HCT116 (cell line): ENCODE data around the gene SART3. TPM values are rescaled to one million over a fixed set of nuclear protein-coding genes. Genes with fewer than 3 reads are reported as not detected.

ENCODE experiments used
- ATAC-seq: fragments of 200-7000 bp; cut with Tn5 transposase; 2 replicates; pipeline ENCODE4 v1.9.1; 2020; ENCODE audit warnings: mild to moderate bottlenecking, moderate library complexity
- BruUV-seq: library from RNA; stranded (reverse); fragments of 400-500 nt; replicated peaks from 2 replicates; lab custom pipeline; 2021; lab: Mats Ljungman, UMichigan
- CTCF ChIA-PET: fragments of 300-600 bp; sonication (Branson Sonifier 250); formaldehyde crosslinking; loops from one replicate; lab custom pipeline; 2021; ENCODE audit warnings: antibody characterized with exemption; lab: Charles Lee
- POLR2A ChIA-PET: fragments of 300-600, 350-600 bp; sonication (Branson Sonifier 250); formaldehyde crosslinking; loops from one replicate; lab custom pipeline; 2021; ENCODE audit warnings: antibody characterized with exemption; lab: Charles Lee
- RAD21 ChIA-PET, 2 experiments: fragments of 300-600 bp; sonication (Branson Sonifier 250); formaldehyde crosslinking; loops; one replicate each; lab custom pipeline; 2023; ENCODE audit warnings: low total read pairs in 2 of 2; ENCODE audit not compliant: uncharacterized antibody in 2 of 2, unreplicated experiment in 2 of 2, low non-redundant PET in 1 of 2; lab: Charles Lee
- DNase-seq: peaks from one replicate; pipeline ENCODE4 v3.0.0-alpha.2; 2010; ENCODE audit warnings: low read depth, low spot score
- H2AFZ ChIP-seq: fragments of 200-600 bp; shearing (Covaris generic), sonication (generic); 2 replicates; pipeline ENCODE4 v1.6.1; 2017; ENCODE audit warnings: low read depth, mixed run types, mixed read lengths, antibody characterized with exemption, low read length; ENCODE audit not compliant: poor library complexity, severe bottlenecking
- H3K27ac ChIP-seq: 2 replicates; pipeline ENCODE4 v1.5.1; 2012; ENCODE audit warnings: low read depth, low read length
- H3K27me3 ChIP-seq: fragments of 200-600 bp; sonication (generic); 2 replicates; pipeline ENCODE4 v1.6.1; 2016; ENCODE audit warnings: mixed run types, low read length, mixed read lengths; ENCODE audit not compliant: insufficient read depth
- H3K36me3 ChIP-seq, 2 experiments: fragments of 200-500 bp in 1 of 2; fragments of 200-600 bp in 1 of 2; sonication (Bioruptor generic) in 1 of 2; sonication (generic) in 1 of 2; 2 replicates each; pipeline versions ENCODE4 v1.5.1 to v1.6.1; 2014 to 2016; ENCODE audit warnings: low read length in 2 of 2, inconsistent platforms in 1 of 2, mixed read lengths in 1 of 2, mixed run types in 1 of 2; ENCODE audit not compliant: insufficient read depth in 2 of 2, control insufficient read depth in 1 of 2
- H3K4me1 ChIP-seq, 2 experiments: fragments of 200-600 bp in 1 of 2; sonication (generic) in 1 of 2; 2 replicates each; pipeline versions ENCODE4 v1.5.1 to v1.6.1; 2012 to 2017; ENCODE audit warnings: low read length in 2 of 2, inconsistent platforms in 1 of 2, mild to moderate bottlenecking in 1 of 2, mixed read lengths in 1 of 2, mixed run types in 1 of 2, moderate library complexity in 1 of 2; ENCODE audit not compliant: insufficient read depth in 2 of 2, control insufficient read depth in 1 of 2
- H3K4me2 ChIP-seq: fragments of 200-600 bp; sonication (generic); 2 replicates; pipeline ENCODE4 v1.6.1; 2017; ENCODE audit warnings: mixed run types, low read length, mixed read lengths
- H3K4me3 ChIP-seq, 2 experiments: fragments of 200-600 bp in 1 of 2; sonication (generic) in 1 of 2; replicated peaks in 1 of 2; 2 replicates each; pipeline ENCODE4 v1.5.1; 2011 to 2016; ENCODE audit warnings: low read length in 2 of 2, control low read depth in 1 of 2, low read depth in 1 of 2, mild to moderate bottlenecking in 1 of 2, mixed read lengths in 1 of 2, mixed run types in 1 of 2
- H3K79me2 ChIP-seq: fragments of 200-600 bp; sonication (generic); 2 replicates; pipeline ENCODE4 v1.6.1; 2017; ENCODE audit warnings: mild to moderate bottlenecking, mixed run types, low read length, moderate library complexity, mixed read lengths; ENCODE audit not compliant: insufficient read depth
- H3K9ac ChIP-seq: fragments of 200-600 bp; sonication (generic); 2 replicates; pipeline ENCODE4 v1.6.1; 2016; ENCODE audit warnings: low read length, mixed read lengths
- H3K9me2 ChIP-seq: fragments of 200-600 bp; sonication (generic), shearing (Covaris generic); 2 replicates; pipeline ENCODE4 v1.6.1; 2017; ENCODE audit warnings: mixed run types, mild to moderate bottlenecking, moderate library complexity; ENCODE audit not compliant: insufficient read depth
- H3K9me3 ChIP-seq, 2 experiments: fragments of 200-500 bp in 1 of 2; fragments of 200-600 bp in 1 of 2; sonication (Bioruptor generic) in 1 of 2; sonication (generic) in 1 of 2; 2 replicates each; pipeline ENCODE4 v1.6.1; 2014 to 2017; ENCODE audit warnings: low read length in 2 of 2, mixed read lengths in 2 of 2, inconsistent platforms in 1 of 2, low read depth in 1 of 2, mild to moderate bottlenecking in 1 of 2, mixed run types in 1 of 2, moderate library complexity in 1 of 2; ENCODE audit not compliant: control insufficient read depth in 1 of 2, insufficient read depth in 1 of 2
- H4K20me1 ChIP-seq: fragments of 200-600 bp; sonication (generic), shearing (Covaris generic); 2 replicates; pipeline ENCODE4 v1.6.1; 2017; ENCODE audit warnings: mixed run types, mild to moderate bottlenecking, moderate library complexity; ENCODE audit not compliant: insufficient read depth
- CEBPB ChIP-seq: IDR thresholded peaks from 2 replicates; pipeline ENCODE4 v1.6.1; 2012; ENCODE audit warnings: low read depth
- EGR1 ChIP-seq: IDR thresholded peaks from 2 replicates; pipeline ENCODE4 v1.6.1; 2012; ENCODE audit warnings: low read depth
- EZH2 ChIP-seq: fragments of 200-600 bp; sonication (generic); IDR thresholded peaks from 2 replicates; pipeline ENCODE4 v1.6.1; 2017; ENCODE audit warnings: antibody characterized with exemption, mixed run types
- FOSL1 ChIP-seq: IDR thresholded peaks from 2 replicates; pipeline ENCODE4 v1.6.1; 2012; ENCODE audit warnings: low read depth
- JUND ChIP-seq: IDR thresholded peaks from 2 replicates; pipeline ENCODE4 v1.6.1; 2012
- POLR2A ChIP-seq: IDR thresholded peaks from 2 replicates; pipeline ENCODE4 v1.7.0; 2011; ENCODE audit warnings: borderline replicate concordance; ENCODE audit not compliant: insufficient read depth, insufficient read length; ENCODE audit errors: extremely low read depth
- POLR2AphosphoS5 ChIP-seq: IDR thresholded peaks from 2 replicates; pipeline ENCODE4 v1.6.1; 2011; ENCODE audit warnings: mild to moderate bottlenecking, low read depth, low read length, moderate library complexity
- RAD21 ChIP-seq: IDR thresholded peaks from 2 replicates; pipeline ENCODE4 v1.6.1; 2012; ENCODE audit warnings: low read depth, mild to moderate bottlenecking
- ZNF274 ChIP-seq: fragments of 200-500 bp; sonication (Bioruptor generic); IDR thresholded peaks from 2 replicates; pipeline ENCODE4 v1.6.1; 2014; ENCODE audit warnings: mild to moderate bottlenecking, low read depth, low read length, inconsistent platforms
- intact Hi-C: fragments of 100-400 bp; cut with micrococcal nuclease; formaldehyde crosslinking; loops from 2 replicates; pipeline ENCODE4 v1.10.0; 2022
- total RNA-seq: library from RNA; stranded (reverse); gene quantifications from one replicate; pipeline ENCODE4 v1.2.1, GENCODE V29; 2021; ENCODE audit not compliant: unreplicated experiment
- TF ChIP-seq, protein P1 (sequence below): IDR thresholded peaks from 2 replicates; pipeline ENCODE4 v1.6.1; 2012
- TF ChIP-seq, protein P2 (sequence below): IDR thresholded peaks from 2 replicates; pipeline ENCODE4 v1.6.1; 2011; ENCODE audit warnings: mild to moderate bottlenecking, low read length, moderate library complexity; ENCODE audit not compliant: insufficient replicate concordance; ENCODE audit errors: extremely low read depth

SART3 gene
- total RNA-seq, 1 experiment from 2014 or later, result 76.1 TPM

DNA sequence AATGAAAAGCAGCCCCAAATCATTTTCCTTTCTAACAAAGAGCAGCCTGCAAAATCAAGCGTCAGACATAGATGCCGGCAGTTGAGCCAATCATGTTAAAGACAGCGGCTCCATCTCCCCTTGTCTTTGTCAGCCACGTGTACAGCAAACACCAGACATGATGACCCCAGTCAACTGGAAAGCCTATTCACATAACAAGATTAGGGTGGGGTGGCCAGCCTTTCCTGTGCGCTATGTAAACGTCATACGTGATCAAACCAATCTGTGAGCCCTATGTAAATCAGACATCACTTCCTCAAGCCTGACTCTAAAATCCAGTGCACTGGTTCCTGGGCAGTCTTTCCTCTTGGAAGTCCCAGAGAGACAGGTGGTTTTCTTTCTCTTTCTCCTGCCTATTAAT, 55.8 kb downstream of the SART3 start:
- H4K20me1 ChIP-seq, result no peaks in the 10 kb centered on the region
- RAD21 ChIA-PET, result interaction anchor here in 1 of 2 experiments (0.6 kb wide), 1 partner anchor 1285 kb away, joined by 3 read pairs; no protein-coding TSS in a partner anchor
- TF ChIP-seq JUND, result no peak
- TF ChIP-seq, protein P1, sequence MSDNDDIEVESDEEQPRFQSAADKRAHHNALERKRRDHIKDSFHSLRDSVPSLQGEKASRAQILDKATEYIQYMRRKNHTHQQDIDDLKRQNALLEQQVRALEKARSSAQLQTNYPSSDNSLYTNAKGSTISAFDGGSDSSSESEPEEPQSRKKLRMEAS, result no peak
- TF ChIP-seq EZH2, result no peak
- no peak for TF ChIP-seq POLR2AphosphoS5
- peaks cover 3% of the 10 kb centered on the region; the same call in 1 of the 2 replicates for H3K27me3 ChIP-seq
- no TSS peak for BruUV-seq
- no peak overlapping the region for H2AFZ ChIP-seq
- no peaks in the 10 kb centered on the region for H3K36me3 ChIP-seq
- H3K4me2 ChIP-seq, result no peak overlapping the region
- DNase-seq (no peak), ATAC-seq (no peak)
- H3K9me2 ChIP-seq, result no peaks in the 10 kb centered on the region
- intact Hi-C loops, result no loop called here
- CTCF ChIA-PET, result no interaction called here
- H3K27ac ChIP-seq, result no peak overlapping the region
- POLR2A ChIA-PET, result no interaction called here
- H3K4me1 ChIP-seq, result no peaks in the 10 kb centered on the region
- H3K79me2 ChIP-seq, result no peaks in the 10 kb centered on the region
- peaks cover 10 to 15% of the 10 kb centered on the region in 2 experiments; a peak in 3 of 4 replicates for H3K9me3 ChIP-seq
- H3K4me3 ChIP-seq, result no peak overlapping the region
- no peak overlapping the region for H3K9ac ChIP-seq

DNA sequence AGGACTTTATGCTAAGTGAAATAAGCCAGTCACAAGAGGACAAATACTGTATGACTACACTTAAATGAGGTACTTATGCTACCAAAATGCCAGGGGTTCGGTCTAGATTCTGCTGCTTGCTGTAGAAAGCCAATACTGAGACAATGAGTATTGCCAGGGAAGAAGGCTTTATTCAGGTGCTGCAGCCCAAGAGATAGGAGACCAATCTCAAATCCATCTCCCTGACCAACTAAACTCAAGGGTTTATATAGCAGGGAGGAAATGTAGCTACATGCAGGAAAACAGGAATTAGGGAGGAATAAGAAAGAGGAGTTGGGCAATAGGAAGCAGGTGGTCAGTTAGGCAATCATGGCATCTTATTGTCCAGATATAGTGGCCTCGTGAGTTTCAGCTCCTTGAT, 58.1 kb downstream of the SART3 start:
- H4K20me1 ChIP-seq, result no peaks in the 10 kb centered on the region
- no peaks in the 10 kb centered on the region for H3K36me3 ChIP-seq
- H3K79me2 ChIP-seq, result no peaks in the 10 kb centered on the region
- H3K9ac ChIP-seq, result no peak overlapping the region
- RAD21 ChIA-PET, result no interaction called here
- peaks cover 10 to 15% of the 10 kb centered on the region in 2 experiments; a peak in 3 of 4 replicates for H3K9me3 ChIP-seq
- no peak for TF ChIP-seq EGR1
- no peak for TF ChIP-seq ZNF274
- TF ChIP-seq JUND, result no peak
- TF ChIP-seq, protein P2, sequence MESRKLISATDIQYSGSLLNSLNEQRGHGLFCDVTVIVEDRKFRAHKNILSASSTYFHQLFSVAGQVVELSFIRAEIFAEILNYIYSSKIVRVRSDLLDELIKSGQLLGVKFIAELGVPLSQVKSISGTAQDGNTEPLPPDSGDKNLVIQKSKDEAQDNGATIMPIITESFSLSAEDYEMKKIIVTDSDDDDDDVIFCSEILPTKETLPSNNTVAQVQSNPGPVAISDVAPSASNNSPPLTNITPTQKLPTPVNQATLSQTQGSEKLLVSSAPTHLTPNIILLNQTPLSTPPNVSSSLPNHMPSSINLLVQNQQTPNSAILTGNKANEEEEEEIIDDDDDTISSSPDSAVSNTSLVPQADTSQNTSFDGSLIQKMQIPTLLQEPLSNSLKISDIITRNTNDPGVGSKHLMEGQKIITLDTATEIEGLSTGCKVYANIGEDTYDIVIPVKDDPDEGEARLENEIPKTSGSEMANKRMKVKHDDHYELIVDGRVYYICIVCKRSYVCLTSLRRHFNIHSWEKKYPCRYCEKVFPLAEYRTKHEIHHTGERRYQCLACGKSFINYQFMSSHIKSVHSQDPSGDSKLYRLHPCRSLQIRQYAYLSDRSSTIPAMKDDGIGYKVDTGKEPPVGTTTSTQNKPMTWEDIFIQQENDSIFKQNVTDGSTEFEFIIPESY, result no peak
- no peak for TF ChIP-seq FOSL1
- TF ChIP-seq POLR2A, result no peak
- TF ChIP-seq CEBPB, result no peak
- no peak for TF ChIP-seq RAD21
- no peak for TF ChIP-seq EZH2
- TF ChIP-seq, protein P1, result no peak
- no peak for ATAC-seq
- CTCF ChIA-PET, result no interaction called here
- H3K9me2 ChIP-seq, result no peaks in the 10 kb centered on the region
- peaks cover 13% of the 10 kb centered on the region; the same call in 1 of the 2 replicates for H3K27me3 ChIP-seq
- H2AFZ ChIP-seq, result no peak overlapping the region
- H3K4me2 ChIP-seq, result no peak overlapping the region
- BruUV-seq, result no TSS peak
- no peaks in the 10 kb centered on the region for H3K4me1 ChIP-seq
- DNase-seq, result no peak
- POLR2A ChIA-PET, result no interaction called here
- intact Hi-C loops, result no loop called here
- no peak overlapping the region for H3K27ac ChIP-seq
- H3K4me3 ChIP-seq, result no peak overlapping the region
